Activated CD8-positive, alpha-beta memory T cell treated with anti-CD3 and anti-CD28 coated beads, Interleukin-2, amount 50 U/mL, for 48 hours (primary cell): ENCODE results near the gene CLDN8.

Experiments
- DNase-seq: peaks from one replicate; pipeline ENCODE4 v3.0.0-alpha.2; 2020

The CLDN8 gene

DNA sequence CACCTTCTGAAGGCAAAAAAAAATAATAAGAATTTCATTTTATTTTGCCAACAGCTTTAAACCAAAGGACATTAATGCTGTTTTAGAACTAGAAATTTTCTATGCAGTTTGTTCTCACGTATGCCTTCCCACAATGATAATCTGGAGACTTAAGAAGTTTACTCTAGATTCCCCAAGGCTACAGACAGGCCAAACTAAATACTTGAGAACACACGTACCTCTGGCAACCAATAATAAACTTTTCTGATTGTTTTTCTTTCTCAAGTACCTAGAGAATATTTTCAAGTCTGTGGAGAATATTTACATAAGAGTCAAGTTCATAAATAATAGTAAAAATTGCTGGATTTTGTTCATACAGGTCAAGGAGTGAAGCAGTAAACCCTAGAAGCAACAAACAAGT, 15.9 kb downstream of the CLDN8 start:
- no peak for DNase-seq

DNA sequence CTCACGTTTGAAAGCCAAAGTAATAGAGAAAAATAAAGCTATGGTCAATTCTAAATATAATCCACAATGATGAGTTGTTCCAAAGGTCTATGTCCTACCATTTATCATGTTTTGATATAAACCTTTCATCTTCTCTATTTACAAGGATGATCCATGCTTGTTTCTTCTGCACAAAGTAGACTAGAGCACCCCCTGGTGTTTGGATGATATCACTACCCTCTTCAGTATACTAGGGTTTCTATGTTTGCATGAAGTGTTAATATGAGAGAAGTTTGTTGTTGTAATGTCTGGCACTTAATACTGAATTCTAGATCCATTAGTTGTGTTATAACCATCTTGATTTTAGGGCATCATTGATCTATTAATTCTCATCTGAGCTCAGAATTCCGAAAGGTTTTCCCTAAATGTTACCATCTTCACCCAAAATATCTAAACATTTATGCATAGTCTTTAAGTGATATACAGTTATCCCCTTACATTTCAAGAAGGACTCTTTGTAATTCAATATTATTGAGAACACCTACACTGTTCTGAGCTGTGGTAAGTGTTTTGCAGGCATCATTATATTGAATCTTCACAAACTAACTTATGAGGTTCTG, 21.1 kb downstream of the CLDN8 start:
- no peak for DNase-seq

DNA sequence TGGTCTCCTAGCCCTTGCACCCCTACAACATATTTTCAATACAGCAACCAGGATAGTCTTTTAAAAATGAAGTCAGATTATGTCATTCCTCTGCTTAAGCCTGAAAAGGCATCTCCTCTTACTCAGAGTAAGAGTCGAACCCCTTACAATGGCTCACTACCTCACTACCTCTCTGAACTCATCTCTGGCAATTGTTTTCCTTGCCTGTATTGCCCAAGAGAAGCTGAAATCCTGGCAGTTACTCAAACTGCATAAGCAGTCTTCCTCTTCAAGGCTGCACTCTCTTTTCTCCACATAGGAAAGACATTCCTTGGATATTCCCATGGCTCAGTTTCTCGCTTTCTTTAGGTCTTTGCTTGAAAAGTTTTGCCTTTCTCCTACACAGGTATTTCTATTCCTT, 22.7 kb downstream of the CLDN8 start:
- DNase-seq, result no peak

DNA sequence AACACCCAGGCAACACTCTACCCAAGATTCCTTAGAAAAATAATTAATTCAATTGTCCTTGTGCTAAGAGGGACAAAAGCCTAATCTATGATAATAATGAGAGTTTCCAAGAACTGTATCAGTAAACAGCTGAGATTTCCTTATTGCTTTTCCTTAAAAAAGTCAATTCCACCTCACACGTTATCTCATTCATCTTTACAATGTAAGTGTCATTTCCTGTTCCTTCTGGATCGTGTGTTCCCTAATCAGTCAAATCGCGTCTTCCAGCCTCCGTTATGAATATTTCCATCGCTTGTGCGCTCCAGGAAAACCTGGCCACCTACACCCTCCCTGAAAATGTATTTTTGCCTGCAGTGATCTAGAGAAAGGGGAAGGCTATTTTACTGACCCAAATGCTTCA, 25.3 kb downstream of the CLDN8 start:
- DNase-seq, result no peak

DNA sequence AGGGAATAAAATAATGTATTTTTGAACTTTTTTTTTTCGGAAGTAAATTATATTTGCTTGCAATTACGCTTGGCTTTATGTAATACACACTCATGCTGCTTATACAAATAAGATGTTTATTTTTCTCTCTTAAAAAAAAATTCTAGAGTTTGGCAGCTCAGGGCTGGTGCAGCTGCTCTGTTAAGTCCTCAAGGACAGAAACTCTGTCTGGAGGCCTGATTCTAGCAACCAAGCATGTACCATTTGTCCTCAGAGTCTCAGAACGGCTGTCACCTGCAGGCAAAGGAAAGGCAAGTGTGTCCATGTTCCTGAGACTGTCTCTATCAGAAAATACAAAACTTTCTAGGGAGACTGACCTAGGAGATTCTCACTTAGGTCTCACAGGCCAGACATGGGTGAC, 26.1 kb downstream of the CLDN8 start:
- no peak for DNase-seq

DNA sequence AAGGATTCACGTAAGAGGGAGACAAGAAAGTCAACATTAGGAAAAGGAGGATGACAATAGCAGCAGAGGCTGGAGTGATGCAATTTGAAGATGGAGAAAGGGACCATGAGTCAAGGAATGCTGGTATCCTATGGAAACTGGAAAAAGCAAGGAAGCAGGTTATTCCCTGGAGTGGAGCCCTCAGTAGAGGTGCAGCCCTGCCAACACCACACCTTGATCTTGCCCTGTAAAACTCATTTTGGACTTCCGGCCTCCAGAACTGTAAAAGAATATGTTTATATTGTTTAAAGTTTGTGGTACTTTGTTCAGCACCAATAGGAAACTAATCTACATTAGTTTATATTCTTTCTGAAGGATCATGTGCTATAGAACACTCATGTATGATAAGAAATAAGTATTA, 29.7 kb downstream of the CLDN8 start:
- DNase-seq, result no peak

DNA sequence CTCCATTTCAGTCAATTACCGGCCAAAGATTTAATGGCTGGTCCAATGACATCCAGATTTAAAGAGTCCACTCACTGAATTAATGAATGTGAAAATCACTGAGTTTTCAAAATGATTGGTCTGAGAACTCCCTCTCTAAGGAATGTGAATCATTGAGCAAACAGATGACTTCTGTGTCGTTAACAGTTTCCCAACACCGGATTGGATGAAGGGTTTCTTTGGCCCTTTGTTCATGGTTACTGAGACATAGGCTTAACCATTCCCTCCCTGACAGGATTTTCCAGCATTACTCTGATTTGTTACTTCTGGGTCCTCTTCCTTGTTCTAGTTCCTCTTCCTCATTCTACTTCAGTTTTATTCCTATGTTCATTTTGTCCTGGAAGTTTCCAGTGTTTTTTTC, 47.8 kb downstream of the CLDN8 start:
- DNase-seq, result no peak

DNA sequence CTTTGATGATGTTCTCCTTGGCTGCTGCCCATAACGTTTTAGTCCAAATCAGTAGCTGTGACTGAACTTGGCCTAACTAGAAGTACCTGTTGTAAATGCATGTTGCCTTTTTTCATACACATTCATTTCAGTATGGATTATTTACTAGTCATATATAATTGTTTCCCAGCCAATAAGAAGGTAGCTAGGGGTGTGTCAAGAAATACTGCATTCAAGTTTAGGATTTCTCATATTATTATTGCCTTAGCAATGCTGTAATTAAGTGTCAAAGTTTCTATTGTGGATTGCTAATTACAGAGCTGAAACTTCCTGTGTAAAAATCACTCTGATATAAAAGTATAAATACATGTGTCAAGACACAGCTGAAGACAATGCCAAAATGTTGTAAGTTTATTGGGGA, 49.2 kb downstream of the CLDN8 start, which contains the start of gene CLDN17:
TSS of gene CLDN17 (minus strand) at position 101 of the 400 bp plus-strand sequence. CDS start 188 bp downstream, outside the sequence.
- no peak for DNase-seq

DNA sequence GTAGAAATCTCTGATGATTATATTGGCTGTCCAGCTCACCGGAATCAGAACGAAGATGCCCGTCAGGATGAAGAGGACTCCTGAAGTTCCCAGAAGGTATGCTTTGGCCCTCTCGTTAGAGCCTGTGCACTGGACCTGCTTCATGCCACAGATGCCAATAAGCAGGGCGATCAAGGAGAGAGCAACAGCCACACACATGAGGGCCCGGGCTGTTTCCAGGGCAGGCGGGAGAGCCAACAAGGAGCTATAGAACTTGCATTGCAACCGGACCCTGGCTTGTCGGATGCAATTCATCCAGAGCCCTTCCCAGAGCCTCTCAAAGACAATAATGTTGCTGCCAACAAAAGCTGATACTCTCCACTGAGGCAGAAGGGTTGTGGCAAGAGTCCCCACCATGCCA, 49.7 kb downstream of the CLDN8 start:
- no peak for DNase-seq

DNA sequence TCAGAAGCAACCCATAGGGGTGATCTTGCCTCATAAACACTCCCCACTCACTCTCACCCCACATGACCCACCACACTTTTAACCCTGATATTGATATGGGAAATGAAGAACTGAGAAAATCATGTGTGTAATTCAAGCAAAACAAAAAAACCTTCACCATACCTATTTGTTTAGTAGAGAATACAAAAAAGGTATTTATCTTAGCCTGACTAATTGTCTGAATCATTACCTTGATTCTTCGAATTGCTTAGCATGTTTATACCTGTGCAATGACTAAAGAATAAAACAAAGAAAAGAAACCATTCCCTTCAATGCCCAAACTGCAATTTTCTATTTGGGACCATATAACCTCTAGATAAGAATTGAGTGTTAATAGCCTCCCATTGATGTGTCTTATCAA, 51.1 kb downstream of the CLDN8 start:
- DNase-seq, result no peak
